BJ (cell line): ENCODE measurements around the gene TAX1BP1. TPM values are rescaled to one million over a fixed set of nuclear protein-coding genes. Genes with fewer than 3 reads are reported as not detected.

Experiments
- CTCF ChIA-PET: fragments of 350-600 bp; formaldehyde crosslinking; extraction: SDS; loops from one replicate; lab custom pipeline; 2021; ENCODE audit warnings: antibody characterized with exemption, inconsistent platforms; lab: Yijun Ruan, JAX
- POLR2A ChIA-PET: fragments of 300-600 bp; sonication (Branson Sonifier 250); formaldehyde crosslinking; extraction: SDS; loops from one replicate; lab custom pipeline; 2021; ENCODE audit warnings: antibody characterized with exemption; lab: Charles Lee
- DNase-seq: peaks from one replicate; pipeline ENCODE4 v3.0.0-alpha.2; 2011; ENCODE audit warnings: low read depth
- H3K27me3 ChIP-seq: 2 replicates; pipeline ENCODE4 v1.6.0; 2011; ENCODE audit warnings: low read length; ENCODE audit not compliant: control insufficient read depth, insufficient read depth
- H3K36me3 ChIP-seq: 2 replicates; pipeline ENCODE4 v1.5.1; 2011; ENCODE audit warnings: low read length; ENCODE audit not compliant: control insufficient read depth, insufficient read depth
- H3K4me3 ChIP-seq: 2 replicates; pipeline ENCODE4 v1.5.1; 2011; ENCODE audit warnings: low read depth, mild to moderate bottlenecking, control low read depth, low read length
- CTCF ChIP-seq: IDR thresholded peaks from 2 replicates; pipeline ENCODE4 v1.5.1; 2011; ENCODE audit warnings: low read depth, mild to moderate bottlenecking, control low read depth, inconsistent platforms, low read length, moderate library complexity; ENCODE audit not compliant: insufficient read depth
- polyA plus RNA-seq: library from polyadenylated mRNA; depleted of rRNA; stranded (reverse); fragments of >200 nt; gene quantifications from 2 replicates; pipeline ENCODE4 v1.2.3, GENCODE V29; 2011

TAX1BP1 gene
- polyA plus RNA-seq, 1 experiment = 93.6 TPM

GRCh38 chr7:27745064-27745583 is 5.2 kb downstream of the TAX1BP1 start:
- Histone ChIP-seq H3K27me3 (no peaks in the 10 kb centered on the region), H3K36me3 (no peaks in the 10 kb centered on the region; the same call in 1 of the 2 replicates), H3K4me3 (no peak overlapping the region)
- ChIA-PET POLR2A (interaction anchor here (0.6 kb wide), 1 partner anchor 1368 kb away, joined by 3 read pairs; no protein-coding TSS in a partner anchor), CTCF (interaction anchor here (0.6 to 2.7 kb wide), 11 partner anchors 21 to 549 kb away, joined by 3 to 8 read pairs (median 4); no protein-coding TSS in a partner anchor)
- TF ChIP-seq CTCF = peak; percentile 71
- no peak for DNase-seq

GRCh38 chr7:27746486-27746885 is 6.5 kb downstream of the TAX1BP1 start:
- CTCF ChIA-PET = interaction anchor here (2.6 kb wide), 1 partner anchor 20 kb away, joined by 8 read pairs; no protein-coding TSS in a partner anchor
- POLR2A ChIA-PET = no interaction called here
- Histone ChIP-seq H3K27me3 (no peaks in the 10 kb centered on the region), H3K36me3 (no peaks in the 10 kb centered on the region; the same call in 1 of the 2 replicates), H3K4me3 (no peak overlapping the region)
- TF ChIP-seq CTCF = no peak
- DNase-seq = no peak

- no peak for TF ChIP-seq CTCF
- ChIA-PET CTCF (no interaction called here), POLR2A (no interaction called here)
- no peak for DNase-seq
- H3K27me3 ChIP-seq = no peaks in the 10 kb centered on the region
- no peaks in the 10 kb centered on the region; the same call in 1 of the 2 replicates for H3K36me3 ChIP-seq
- H3K4me3 ChIP-seq = no peak overlapping the region
Observed at GRCh38 chr7:27746978-27747377, 7.0 kb downstream of the TAX1BP1 start.

- Histone ChIP-seq H3K4me3 (no peak overlapping the region), H3K36me3 (no peaks in the 10 kb centered on the region; the same call in 1 of the 2 replicates), H3K27me3 (no peaks in the 10 kb centered on the region)
- no peak for DNase-seq
- TF ChIP-seq CTCF = no peak
- POLR2A ChIA-PET = no interaction called here
- CTCF ChIA-PET = no interaction called here
Observed at GRCh38 chr7:27747589-27748368, 7.8 kb downstream of the TAX1BP1 start.

- no peak for DNase-seq
- Histone ChIP-seq H3K27me3 (no peaks in the 10 kb centered on the region), H3K36me3 (no peaks in the 10 kb centered on the region; the same call in 1 of the 2 replicates), H3K4me3 (no peak overlapping the region)
- CTCF ChIA-PET = interaction anchor here (1.3 kb wide), 1 partner anchor 41 kb away, joined by 3 read pairs; no protein-coding TSS in a partner anchor
- TF ChIP-seq CTCF = no peak
- POLR2A ChIA-PET = no interaction called here
Observed at GRCh38 chr7:27750316-27750715, 10.4 kb downstream of the TAX1BP1 start.
